ENCODE measurements around the gene BCL7B.
"Not testable (repeated sequence)": the region's sequence is repeated elsewhere in the genome, so short reads cannot be mapped to it uniquely, and the experiment has no call there.

BCL7B gene

DNA sequence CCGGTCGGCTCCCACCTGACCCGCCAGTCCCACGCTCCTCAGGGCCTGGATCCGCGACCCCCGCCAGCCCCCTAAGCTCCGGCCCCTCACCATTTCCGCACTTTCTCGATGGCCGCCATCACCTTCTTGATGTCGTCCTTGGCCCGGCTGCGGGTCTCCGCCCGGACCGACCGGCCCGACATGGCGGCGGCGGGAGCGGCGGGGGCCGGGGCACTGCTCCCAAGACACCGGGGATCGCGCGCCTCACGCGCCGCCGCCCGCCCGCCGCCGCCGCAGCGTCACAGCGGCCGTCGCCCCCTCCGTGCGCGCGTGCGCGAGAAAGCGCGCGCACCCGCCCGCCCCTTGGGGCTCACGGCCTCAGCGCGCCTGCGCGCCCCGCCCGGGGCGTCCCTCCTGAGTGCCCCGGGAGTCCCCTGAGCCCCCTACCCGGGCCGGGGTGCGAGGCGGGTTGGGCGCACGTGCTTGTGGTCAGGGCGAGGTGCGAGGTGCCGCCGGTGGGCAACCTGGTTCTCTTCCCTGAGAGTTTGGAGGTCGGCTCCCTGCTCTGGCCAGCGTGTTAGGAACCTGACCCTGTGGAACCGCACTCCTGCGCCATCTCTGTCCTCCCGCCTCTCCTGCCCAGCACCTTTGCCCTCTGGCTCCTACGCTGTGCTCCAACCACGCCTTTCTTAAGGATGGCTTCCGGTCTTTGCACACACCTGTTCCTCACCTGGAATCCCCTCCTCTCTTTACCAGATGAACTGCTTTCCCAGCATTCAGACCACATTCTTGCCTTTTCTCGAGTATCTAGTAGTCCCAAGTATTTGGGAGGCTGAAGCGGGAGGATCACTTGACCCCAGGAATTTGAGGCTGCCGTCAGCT, at the start of gene BCL7B:
Gene BCL7B (minus strand): TSS at position 294 of the 861 bp plus-strand sequence. CDS start 112 bp downstream, at position 182.
- DNase-seq = peak; percentile 59

DNA sequence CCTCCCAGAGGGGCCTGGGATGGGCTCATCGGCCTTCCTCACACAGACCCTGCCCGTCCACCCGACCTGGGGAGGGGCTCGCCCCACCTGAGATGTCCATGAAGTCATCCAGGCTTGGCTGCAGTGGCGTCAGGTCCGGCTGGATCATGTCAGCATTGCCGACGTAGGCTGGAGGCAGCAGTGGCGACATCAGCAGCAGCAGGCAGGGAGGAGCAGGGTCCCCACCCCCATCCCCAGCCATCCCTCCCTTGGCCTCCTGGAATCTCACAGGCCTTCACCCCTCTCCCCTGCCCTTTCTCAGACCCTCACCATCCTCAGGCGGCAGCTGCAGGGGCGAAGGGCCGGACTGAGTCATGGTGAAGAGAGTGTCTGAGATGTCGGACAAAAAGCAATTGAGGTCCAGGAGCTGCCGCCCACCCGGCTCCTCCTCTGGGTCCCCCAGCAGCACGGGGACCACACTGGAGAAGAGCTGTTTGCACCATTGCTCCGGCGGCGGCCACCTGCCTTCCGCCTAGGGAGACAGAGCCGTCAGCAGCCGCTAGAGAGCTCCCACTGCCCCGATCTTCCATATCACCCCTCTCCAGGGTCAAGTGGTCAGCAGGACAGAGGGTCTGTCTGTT, 48.2 kb upstream of the BCL7B start:
- DNase-seq = no peak

DNA sequence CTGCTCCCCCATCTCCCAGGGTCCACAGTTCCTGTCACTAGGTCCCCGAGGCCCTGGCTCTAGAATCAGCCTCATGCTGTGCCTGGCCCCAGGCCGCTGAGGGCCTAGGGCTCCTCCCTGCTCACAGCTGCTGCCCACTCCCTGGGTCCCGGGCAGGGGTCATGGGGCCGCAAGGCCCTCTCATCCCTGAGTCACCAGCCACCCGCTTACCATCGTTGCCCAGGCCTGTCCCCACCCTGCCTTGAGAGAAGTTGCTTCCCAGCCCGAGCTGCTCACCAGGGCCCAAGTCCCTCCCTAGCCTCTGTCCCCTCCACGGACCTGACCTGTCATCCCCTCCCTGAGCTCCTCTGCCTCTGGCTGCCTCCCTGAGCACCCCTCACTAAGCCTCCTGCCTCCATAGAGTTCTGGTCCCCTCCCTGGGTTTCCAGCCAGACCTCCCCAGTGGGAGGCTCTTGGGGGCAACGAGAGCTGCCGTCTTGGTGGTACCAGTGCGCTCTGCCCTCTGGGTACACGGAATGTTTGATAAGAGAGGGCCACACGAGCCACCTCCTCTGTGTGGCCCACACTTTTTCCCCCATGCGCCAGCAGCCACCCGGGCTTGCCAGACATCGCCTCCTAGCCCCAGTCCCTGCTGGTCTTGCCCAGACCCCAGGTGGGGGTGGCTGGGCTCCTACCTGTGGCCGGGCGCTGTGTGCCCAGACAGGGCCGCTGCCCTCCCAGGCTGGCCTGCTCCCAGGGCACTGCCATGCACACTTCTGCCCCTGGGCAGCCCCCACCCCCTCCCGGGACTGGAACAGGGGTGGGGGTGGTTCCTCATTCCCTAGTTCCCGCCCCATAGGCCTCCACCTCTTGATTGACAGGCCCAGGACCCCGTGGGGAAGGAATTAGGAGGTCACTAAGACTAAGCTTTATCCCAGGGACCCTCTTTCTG, 45.5 kb upstream of the BCL7B start:
- DNase-seq = no peak

DNA sequence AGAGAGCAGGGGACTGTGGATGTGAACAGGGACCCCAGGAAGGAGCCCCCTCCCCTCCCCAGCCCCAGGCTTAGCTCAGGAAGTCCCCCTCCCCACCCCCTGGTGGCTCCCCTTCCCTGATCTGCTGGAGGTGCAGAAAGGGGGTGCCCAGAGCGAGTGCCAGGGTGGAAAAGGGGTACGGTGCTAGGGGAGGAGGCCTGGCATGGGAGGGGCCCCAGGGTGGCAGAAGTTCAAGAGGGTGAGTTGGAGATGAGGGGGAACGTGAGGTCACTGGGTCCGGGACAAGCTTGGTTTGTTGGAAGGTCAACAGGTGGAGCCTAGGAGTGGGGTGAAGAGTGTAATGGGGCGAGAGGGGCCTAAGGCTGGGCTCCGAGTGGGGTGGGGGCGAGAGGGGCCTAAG, 42.4 kb upstream of the BCL7B start:
- no peak for DNase-seq

DNA sequence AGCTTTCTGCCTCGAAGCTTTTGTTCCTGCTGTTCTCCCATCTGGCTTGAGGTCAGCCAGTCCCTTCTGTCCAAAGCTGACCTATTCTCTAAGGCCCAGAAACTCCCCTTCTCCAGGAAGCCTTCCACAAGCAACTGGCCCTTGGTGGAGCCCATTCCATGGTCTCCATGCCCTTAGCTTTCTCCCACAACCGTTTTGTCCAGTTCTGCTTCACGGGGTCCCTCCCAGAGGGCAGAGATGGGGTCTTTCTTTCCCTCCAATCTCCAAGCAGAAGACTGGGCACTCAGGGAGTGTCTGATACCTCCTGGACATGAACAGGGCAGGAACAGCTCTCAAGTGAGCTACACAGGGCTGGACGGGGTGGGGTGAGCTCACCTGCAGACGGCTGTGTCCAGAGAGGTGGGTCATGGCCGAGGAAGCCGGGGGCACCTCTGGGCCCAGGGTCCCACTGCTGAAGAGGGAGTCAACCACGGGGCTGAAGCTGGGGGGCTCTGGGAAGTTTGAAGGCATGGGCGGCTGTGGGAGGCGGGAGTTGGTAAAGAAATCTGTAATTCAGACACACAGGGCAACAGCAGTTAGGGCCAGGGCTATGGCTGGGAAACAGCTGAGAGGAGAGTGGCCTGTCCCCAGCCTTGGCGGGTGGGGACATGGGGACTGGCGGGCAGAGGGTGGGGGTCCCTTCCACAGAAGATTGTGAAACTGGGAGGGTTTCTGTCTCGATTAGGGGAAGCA, 41.8 kb upstream of the BCL7B start:
- no peak for DNase-seq

DNA sequence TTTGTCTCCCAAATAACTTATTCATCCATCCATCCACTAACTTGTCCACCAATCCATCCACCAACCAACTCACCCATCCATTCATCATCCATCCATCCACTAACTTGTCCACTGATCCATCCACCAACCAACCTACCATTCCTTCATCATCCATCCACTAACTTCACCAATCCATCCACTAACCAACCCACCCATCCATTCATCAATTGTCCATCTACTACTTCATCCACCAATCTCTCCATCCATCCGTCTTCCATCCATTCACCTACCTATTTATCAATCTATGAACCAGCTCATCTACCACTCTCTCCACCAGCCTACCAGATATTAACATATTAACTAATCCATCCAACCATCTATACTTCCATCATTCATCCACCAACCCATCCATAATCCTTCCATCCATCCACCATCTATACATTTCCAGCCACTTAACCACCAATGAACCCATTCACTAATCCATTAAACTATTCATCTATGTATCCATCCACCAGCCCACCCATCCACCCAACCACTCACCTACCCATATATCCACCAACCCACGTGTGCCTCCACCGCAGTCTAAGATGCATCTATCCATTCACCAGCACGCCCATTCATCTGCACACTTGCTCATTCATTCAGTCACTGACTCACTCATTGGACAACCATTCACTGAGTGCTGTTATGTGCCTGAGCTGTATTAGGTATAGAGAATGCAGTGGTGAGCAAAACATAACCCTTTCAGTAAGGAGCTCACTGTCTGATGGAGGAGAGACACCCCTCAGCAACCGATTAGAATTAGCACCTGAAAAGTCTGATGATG, 40.7 kb upstream of the BCL7B start:
- DNase-seq = no peak

DNA sequence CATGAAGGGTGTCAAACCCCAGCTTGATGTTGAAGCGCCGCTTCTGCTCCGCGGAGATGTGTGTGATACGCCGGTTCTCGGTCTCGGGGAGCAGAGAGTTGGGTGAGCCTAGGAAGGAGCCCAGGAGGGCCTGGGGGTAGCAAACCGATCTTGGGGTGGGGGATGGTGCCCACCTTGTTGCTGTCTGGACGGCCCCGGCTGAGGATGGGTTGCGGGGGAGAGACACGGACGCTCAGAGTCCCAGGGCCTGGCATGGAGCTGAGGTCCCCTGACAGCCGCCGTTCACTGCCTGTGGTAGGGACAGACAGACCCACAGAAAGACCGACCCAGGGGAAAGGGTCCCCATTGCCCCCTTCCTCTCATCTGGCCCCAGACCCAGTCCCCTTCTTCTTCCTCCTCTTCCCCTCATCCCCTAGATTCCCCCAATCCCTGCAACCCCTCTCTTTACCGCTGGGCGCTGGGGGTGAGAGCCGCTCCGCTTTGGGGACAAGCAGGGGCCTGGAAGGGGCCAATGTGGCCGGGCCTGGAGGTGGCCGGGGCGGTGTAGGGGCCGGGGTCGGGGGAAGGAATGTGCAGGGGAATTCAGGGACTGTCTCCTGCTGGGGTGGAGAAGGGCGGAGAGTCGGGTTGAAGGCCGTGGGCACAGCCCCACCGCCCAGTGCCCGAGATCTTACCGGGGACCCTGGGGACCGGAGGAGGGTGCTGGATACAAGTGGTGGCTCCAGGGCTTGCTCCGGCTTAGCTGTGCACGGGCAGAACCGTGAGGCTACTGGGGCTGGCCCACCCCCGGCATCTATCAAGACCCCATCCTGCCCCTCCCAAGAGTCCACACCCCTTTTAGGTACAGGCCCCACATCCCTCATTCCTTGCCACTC, 38.9 kb upstream of the BCL7B start:
- no peak for DNase-seq

DNA sequence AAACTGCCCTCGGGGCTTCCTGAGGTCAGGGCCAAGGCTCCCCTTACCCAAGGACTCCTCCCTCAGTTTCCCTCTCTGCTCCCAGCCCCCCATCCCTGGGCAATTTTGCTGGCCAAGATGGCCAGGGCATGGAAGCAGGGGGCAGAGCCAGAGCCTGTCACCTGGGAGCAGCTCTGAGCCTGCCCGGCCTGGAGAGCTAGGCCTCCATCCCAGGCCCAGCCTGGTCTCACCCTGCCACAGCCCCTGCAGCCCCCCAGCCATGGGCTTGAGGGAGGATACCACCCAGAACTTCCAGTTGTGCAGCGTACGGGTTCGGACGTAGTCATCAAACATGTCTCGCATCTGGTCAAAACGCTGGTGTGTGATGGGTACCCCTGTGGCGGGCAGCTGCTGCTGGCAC, 37.9 kb upstream of the BCL7B start:
- no peak for DNase-seq

DNA sequence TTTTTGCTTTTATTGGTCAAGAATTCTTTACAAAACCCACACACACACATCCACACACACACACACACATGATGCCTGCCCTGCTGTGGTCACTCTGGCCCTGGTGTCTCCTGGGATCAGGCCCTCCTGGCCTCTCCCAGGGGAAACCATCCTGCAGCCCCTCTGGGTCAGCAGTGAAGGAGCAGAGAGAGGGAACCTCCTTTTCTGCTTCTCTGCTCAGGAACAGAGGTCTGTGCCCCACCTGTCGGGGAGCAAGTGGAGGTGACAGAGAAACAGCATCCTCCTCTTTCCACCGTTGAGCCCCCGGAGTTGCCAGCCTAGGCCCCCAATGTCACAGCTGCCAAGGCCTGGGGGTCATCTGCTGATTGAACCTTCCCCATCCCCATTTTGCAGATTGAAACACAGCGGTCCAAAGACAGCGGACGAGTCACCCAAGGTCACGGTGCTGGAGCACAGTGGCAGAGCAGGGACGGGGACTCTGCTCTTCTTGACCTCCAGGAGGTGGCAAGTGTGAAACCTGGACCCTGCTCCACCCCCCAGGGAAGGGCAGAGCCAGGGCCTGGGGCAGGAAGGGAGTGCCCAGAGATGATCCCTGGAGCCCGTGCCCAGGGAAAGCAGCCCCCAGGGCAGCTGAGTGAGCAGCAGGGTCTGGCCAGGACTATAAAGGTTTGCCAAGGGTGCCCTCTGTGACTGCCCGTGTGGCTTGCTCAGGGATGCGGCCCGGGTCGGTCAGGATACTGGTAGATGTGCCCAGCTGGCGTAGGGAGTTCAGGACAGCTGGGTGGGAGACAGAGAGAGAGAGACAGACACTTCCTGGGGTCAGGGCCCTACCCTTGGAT, 35.9 kb upstream of the BCL7B start:
- DNase-seq = no peak

DNA sequence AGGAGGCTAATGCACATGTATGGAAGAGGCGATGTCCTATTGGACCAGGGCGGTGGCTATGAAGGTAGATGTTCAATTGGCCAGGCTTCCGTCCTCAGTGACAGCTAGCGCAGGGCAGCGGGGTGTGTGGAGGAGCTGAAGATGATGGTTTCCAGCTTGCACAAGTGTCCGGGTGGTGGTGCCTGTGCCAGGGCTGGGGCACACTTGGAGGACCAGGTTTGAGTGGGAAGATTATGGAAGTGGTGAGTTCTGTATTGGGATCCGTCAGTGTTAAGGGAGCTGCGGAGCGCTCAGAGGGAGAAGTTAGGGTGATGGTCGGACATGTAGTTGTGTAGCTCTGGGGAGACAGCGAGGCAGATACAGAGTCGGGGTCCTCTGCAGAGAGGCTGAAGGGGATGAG, 29.4 kb upstream of the BCL7B start:
- DNase-seq = no peak

DNA sequence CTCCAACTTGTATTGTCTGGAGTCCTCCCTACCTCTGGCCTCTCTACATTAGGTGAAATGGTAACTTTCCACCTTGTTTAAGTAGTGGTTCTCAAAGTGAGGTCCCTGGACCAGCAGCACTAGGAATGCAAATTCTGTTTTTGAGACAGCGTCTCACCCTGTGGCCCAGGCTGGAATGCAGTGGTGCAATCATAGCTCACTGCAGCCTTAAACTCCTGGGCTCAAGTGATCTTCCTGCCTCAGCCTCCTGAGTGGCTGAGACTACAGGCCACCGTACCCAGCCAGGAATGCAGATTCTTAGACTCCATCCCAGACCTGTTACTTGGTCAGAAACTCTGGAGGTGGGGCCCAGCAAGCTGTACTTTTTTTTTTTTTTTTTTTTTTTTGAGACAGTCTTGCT, 27.7 kb upstream of the BCL7B start:
- no peak for DNase-seq

DNA sequence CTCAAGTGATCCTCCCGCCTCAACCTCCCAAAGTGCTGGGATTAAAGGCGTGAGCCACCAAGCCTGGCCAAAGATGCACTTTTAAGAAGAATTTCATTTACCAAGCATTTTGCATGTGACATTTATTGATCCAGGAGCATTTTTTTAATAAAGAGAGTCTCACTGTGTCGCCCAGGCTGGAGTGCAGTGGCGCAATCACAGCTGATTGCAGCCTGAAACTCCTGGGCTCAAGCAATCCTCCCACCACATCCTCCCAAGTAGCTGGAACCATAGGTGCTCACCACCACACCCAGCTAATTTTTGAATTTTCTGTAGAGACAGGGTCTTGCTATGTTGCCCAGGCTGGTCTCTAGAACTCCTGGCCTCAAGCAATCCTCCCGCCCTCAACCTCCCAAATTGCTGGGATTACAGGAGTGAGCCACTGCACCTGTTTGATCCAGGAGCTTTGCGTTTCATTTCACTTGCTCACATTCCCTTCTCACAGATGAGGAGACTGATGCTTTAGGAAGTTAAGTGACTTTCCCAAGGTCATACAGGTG, 25.2 kb upstream of the BCL7B start:
- DNase-seq = no peak

DNA sequence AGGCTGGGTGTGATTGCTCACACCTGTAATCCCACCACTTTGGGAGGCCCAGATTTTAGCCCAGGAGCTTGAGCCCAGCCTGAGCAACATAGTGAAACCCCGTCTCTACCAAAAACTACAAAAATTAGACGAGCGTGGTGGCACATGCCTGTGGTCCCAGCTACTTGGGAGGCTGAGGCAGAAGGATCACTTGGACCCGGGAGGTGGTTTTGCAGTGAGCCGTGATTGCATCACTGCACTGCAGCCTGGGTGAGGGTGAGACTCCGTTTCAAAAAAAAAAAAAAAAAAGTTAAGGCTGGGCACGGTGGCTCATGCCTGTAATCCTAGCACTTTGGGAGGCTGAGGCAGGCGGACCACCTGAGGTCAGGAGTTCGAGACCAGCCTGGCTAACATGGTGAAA, 23.5 kb upstream of the BCL7B start:
- not testable (repeated sequence) for DNase-seq

DNA sequence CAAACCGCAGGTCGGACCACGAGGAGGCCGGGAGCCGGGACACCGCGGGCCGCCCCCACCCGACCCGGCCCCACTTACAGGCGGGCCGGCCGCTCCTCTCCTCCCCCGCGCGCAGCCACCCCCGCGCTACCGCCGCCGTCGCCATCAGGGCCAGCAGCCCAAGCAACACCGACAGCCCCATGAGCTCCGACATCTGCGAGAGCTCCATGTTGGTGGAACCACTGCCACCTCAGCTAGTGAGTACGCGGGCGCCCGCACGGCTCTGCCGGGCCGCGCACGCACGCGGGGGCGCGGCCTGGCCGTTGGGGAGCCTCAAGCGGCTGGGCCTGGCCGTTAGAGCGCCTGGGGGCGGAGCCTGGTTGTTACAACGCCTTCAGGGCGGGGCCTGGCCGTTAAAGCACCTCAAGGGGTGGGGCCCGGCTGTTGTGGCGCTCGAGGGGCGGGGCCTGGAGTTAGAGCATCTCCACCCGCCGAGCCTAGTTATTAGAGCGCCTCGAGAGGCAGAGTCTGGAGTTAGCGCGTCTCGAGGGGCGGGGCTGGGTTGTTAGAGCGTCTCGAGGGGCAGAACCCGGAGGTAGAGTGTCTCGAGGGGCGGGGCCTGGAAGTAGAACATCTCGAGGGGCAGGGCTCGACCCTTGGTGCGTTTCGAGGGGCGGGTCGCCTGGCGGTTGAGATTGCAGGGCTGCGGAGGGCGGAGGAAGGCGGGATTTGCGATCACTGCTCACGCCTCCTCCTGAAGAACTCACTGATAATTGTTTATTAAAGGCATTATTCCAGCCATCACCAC, 21.0 kb upstream of the BCL7B start, which contains the start of gene TBL2:
Gene TBL2 (minus strand): TSS at position 238 of the 787 bp plus-strand sequence. CDS start 30 bp downstream, at position 208.
- DNase-seq = peak; percentile 98

DNA sequence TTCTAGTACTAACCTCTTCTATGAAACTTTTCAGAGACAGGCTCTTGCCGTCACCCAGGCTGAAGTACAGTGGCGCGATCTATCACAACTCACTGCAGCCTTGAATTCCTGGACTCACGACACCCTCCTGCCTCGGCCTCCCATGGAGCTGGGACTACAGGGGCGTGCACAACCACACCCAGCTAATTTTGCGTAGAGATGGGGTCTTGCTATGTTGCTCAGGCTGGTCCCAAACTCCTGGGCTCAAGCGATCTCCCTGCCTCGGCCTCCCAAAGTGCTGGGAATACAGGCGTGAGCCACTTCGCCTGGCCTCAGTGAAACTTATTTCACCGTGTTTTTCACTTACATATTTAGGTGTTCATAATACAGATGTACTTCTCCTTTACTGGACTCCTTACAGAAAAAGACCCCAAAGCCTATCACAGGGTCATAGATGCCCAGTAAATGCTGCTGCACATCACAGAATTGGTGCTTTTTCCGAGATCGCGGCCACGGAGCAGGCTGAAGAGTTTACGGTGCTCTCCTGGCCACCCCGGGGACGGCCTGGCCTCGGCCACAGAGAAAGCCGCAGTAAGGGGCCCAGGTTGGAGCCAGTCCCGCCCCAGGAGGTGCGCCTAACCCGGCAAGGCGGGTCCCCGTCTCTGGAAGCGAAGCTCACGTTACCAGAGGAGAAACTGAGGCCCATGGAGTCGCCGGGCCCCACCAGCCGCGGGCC, 20.3 kb upstream of the BCL7B start:
- no peak for DNase-seq

DNA sequence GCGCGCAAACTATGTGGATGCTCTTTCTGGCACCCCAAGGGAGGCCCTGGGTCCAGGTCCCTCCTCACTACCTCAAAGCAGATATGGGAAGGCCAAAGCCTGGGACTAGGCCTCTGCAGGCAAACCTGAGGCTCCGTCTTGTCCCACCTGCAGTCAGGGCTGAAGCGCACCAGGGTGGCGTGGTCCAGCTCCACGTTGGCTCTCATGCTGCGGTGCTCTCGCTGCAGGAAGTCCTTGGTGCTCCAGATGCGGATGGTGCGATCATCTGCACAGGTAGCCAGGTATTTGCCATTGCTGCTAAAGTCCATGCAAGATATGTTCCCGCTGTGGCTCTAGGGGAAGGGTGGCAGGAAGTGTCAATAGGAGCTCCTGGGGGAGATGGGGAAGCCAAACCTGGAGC, 16.3 kb upstream of the BCL7B start:
- no peak for DNase-seq

DNA sequence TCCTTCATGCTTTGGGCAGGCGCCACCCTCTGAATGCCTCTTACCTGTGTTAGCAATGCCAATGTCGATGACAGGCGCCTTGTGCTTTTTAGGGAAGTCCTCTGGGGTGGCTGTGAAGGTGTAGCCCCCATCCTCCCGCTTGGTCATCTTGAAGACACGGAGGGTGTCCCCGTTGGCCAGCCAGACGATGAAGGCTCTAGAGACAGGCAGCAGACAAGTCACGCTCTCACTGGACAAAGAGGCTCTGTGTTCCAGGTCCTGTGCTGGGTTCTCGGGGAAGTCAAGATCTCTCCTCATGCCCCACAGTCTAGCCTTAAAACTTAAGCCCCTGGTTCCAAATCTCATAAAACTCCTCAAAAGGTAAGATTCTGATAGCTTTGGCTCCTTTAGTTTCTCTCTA, 15.8 kb upstream of the BCL7B start:
- DNase-seq = no peak

DNA sequence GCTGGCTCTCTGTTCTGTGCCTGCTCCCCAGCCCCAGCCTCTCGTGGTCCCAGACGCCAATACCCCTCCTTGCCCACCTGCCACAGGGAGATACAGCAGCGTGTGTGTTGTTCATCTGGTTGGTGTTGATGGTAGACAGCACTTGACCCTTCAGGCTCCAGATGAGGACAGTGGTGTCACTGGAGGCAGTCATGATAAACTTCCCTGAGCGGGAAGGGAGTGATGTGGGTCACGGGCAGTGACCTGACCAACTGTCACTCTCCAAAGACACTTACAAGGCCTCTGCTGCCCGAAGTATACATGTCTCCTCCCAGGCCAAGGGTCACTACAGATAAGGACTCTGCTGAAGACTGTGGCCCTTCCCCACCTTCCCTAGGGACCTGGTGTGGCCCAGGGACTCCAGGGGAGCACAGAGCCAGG, 15.3 kb upstream of the BCL7B start:
- DNase-seq = no peak

Data from activated T-cell treated with anti-CD3 and anti-CD28 coated beads for 4 hours (primary cell).